GM23338 (cell line): ENCODE measurements around the gene DIP2C.

ENCODE experiments used
- CREB1 ChIP-seq: fragments of 250-450 bp; sonication (Bioruptor Pico); IDR thresholded peaks from 2 replicates; pipeline ENCODE4 v1.5.0; 2020; ENCODE audit warnings: low read depth, mild to moderate bottlenecking, moderate library complexity
- CTCF ChIP-seq, 2 experiments: fragments of 200-600 bp in 1 of 2; sonication (generic) in 1 of 2; conservative IDR thresholded peaks; 2 replicates each; pipeline versions ENCODE4 v1.5.1 to v1.6.1; 2016 to 2017; ENCODE audit warnings: antibody characterized with exemption in 2 of 2, low read depth in 2 of 2, mild to moderate bottlenecking in 2 of 2, moderate library complexity in 1 of 2
- EZH2 ChIP-seq: fragments of 200-600 bp; sonication (generic); IDR thresholded peaks from one replicate; pipeline ENCODE4 v1.8.0; 2017; ENCODE audit warnings: antibody characterized with exemption, mild to moderate bottlenecking, low read depth; ENCODE audit not compliant: unreplicated experiment
- EZH2phosphoT487 ChIP-seq: fragments of 200-600 bp; sonication (generic); IDR thresholded peaks from one replicate; pipeline ENCODE4 v1.8.1; 2018; ENCODE audit warnings: antibody characterized with exemption; ENCODE audit not compliant: unreplicated experiment
- JUNB ChIP-seq: IDR thresholded peaks from one replicate; pipeline ENCODE4 v1.6.1; 2016; ENCODE audit warnings: antibody characterized with exemption; ENCODE audit not compliant: unreplicated experiment
- POLR2AphosphoS5 ChIP-seq: IDR thresholded peaks from 2 replicates; pipeline ENCODE4 v1.6.1; 2016; ENCODE audit warnings: antibody characterized with exemption, low read depth
- REST ChIP-seq: IDR thresholded peaks from one replicate; pipeline ENCODE4 v1.6.1; 2018; ENCODE audit warnings: antibody characterized with exemption; ENCODE audit not compliant: unreplicated experiment
- STAT1 ChIP-seq: IDR thresholded peaks from one replicate; pipeline ENCODE4 v1.6.1; 2016; ENCODE audit warnings: antibody characterized with exemption; ENCODE audit not compliant: unreplicated experiment
- ZNF114 ChIP-seq: fragments of 250-450 bp; sonication (Bioruptor Pico); IDR thresholded peaks from 2 replicates; pipeline ENCODE4 v1.5.0; 2020; ENCODE audit warnings: mild to moderate bottlenecking, moderate library complexity
- ZNF331 ChIP-seq: fragments of 250-450 bp; sonication (Bioruptor Pico); IDR thresholded peaks from 2 replicates; pipeline ENCODE4 v1.5.0; 2020; ENCODE audit warnings: low read depth, mild to moderate bottlenecking, moderate library complexity
- ZNF462 ChIP-seq: fragments of 250-450 bp; sonication (Bioruptor Pico); IDR thresholded peaks from 2 replicates; pipeline ENCODE4 v1.5.0; 2020; ENCODE audit warnings: mild to moderate bottlenecking, moderate library complexity

- TF ChIP-seq CTCF (conservative IDR thresholded peaks at IDR 0.05; ENCODE audit: low read depth in 2 of 2) = no peak
- TF ChIP-seq EZH2 = no peak
- TF ChIP-seq EZH2phosphoT487 = no peak
- no peak for TF ChIP-seq ZNF114 (CRISPR knock-in tag)
- no peak for TF ChIP-seq REST
- TF ChIP-seq POLR2AphosphoS5 = no peak
- TF ChIP-seq ZNF331 = no peak
- no peak for TF ChIP-seq JUNB
- no peak for TF ChIP-seq STAT1
- no peak for TF ChIP-seq CREB1 (CRISPR knock-in tag)
- TF ChIP-seq ZNF462 (CRISPR knock-in tag) = no peak
Measured at GRCh38 chr10:282294-283139, 407.0 kb downstream of the DIP2C start.
